Forelimb muscle (tissue), 1 donor: Measurements from ENCODE around the gene FSIP2. TPM values are rescaled to one million over a fixed set of nuclear protein-coding genes. Genes with fewer than 3 reads are reported as not detected.

ENCODE experiments used
- DNase-seq: peaks from one replicate; pipeline ENCODE4 v3.0.0-alpha.2; 2013; ENCODE audit warnings: low read depth
- polyA plus RNA-seq: library from polyadenylated mRNA; unstranded; fragments of 120-200 nt; gene quantifications from one replicate; pipeline ENCODE4 v1.2.1, GENCODE V29; 2013; ENCODE audit not compliant: insufficient read length

The FSIP2 gene, protein sequence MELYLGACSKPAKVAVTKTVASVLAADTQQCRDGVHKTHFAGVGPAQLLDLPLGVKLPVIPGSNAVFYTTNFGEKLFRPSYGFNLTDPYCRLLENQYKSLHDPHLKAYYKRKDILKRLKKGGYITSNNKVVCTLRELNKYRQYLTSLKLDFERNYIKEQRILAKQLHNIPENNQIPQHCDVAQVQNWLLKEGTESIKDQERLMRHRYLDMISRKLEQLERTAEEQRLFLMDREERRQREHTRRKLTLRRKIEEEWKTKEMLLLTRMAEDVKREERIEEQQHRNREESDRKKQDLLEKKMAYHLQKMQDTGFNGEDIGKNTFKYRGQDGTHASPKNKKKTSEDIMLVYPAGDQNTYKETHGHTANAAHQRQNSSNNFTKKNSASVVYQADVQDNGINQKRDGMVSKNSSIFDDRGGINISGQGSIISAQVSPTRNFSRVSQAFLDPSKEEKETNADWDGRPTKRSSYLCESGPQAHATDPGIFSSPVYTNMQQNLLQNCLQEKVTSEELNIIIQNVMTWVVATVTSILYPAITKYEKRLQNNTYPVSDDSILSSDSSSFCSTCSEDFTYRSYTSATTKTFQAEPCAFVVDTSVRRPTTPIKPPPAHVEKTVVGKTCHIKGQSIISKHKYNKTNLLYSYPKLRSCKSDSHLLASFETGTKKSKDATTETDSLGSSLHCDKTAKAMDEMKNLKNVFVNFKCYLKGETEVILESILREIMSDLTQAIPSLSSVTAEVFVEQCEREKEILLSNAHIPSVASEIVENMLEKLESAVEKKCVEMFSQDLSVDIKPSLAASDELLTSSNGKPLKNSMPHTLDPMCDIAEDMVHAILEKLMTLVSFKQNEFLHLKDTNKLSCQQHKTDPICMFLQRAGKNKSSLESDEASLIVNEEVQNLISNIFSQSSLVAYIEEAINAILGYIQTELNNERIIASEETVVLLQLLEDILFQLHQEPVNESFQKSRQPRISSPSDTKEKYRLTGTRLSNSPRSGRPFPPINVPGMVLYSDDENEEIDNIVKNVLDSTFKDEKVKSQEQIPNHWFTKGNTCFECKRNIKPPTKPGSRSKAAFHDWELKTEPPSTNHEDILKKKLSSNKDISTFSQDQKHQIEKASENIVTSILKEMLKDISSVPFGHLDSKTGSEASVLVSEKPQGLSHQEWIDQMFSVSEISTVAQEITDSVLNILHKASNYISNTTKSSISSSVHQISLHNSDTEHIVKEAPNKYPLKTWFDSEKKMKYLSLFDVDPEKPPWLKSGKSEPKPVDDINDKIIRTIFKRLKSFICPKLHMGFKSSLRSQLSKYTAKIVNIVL (N-terminal part only)
- polyA plus RNA-seq = 0.89 TPM

DNA sequence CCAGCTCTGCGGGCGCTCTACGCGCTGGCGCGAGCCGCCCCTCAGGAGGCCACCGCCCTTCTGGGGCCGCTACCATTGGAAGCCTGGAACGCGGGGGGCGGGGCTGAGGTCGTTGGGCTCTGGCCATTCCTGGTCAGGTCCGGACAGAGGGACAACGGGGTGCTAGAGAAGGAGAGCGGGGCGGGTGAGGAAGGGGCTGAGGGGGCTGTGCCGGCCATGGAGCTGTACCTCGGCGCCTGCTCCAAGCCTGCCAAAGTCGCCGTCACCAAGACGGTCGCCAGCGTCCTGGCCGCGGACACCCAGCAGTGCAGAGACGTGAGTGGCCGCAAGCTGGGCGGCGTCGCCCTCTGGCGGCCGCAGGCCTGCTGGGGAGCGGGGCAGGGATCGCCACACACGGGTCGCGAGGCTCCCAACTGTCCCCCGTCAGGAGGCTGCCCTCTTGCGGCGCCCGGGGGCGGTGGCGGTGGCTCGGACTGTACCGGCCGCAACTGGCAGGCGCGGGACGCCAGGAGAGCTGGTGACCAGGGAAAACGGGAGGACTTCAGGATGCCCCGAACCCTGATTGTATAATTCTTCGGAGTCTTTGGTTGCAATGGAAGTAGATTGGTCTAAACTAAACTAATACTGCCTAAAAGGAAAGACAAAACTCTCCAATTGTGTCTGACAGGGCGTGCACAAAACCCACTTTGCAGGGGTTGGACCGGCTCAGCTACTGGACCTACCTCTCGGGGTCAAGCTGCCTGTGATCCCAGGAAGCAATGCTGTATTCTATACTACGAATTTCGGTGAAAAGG is at the start of gene FSIP2:
Gene FSIP2, plus strand, starts transcription at position 126 of the 794 bp plus-strand sequence. Its CDS starts 91 bp downstream, at position 217.
- DNase-seq = no peak

DNA sequence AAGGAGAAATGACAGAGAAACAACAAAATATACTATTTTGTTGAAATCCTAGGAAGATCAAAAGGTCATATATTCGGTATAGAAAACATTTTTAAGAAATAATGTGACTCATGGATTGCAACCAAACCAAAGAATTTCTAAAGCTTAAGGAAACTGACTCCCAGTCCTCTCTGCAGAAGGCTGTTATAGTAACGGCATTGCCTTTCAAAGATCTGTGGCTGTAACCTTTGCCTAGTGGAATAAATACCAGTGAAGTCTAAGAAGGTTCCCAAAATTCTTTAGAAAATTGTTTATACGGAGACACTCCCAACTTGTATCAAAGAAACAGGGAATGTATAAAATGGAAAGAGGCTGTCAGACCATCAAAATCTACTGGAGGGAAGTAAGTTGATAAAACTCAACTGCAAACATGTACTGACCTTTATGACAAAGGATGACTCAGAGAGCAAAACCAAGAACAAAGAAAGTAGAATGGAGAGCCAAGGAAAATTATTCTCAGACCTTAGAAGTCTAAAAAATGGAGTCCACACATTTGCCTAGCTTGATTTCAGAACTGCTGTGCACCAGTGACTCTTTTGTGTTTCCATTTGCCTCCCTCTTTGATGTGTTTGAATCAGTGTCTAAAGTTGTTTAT is 48.6 kb upstream of the FSIP2 start:
- DNase-seq = no peak

DNA sequence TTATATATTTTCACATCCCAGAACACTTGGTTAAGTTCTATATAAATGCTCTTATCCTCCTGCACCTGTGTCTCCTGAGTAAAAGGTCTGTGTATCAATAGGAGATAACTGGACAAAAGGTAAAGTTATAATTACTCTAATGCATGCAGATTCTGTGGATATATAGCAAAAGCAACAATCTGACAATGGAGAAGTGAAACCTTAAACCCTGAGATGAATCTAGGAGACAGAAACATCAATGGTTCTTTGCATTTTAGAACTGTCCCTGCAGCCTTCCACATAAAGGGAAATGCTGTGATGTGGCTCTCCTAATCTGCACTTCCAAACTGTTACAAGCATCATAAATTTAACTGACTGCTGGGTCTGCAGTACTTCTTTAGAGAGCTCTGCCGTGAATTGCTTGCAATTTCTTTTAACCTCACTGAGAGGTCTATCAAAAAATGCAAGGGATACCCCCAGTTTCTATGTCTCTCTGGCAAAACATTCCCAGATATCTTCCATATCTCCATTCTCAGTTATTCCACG is 42.8 kb upstream of the FSIP2 start:
- DNase-seq = no peak

DNA sequence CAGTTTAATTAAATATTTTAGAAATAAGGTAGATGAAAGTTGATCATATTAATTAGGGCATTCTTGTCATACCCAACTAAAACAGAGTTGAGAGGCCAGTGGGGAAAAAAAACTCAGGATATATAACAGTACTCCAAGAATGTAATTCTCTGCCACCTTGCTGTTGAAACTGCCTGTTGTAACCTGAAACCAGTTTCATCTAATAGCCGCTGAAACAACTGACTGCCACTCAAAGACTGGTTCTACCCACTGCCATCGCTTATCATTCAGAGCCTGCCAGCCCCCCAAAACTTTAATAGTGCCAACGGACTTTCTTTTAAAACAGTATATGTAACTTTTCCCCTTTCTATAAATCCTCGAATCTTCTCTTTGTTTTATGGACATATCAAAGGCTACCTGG is 37.7 kb upstream of the FSIP2 start:
- DNase-seq = no peak

DNA sequence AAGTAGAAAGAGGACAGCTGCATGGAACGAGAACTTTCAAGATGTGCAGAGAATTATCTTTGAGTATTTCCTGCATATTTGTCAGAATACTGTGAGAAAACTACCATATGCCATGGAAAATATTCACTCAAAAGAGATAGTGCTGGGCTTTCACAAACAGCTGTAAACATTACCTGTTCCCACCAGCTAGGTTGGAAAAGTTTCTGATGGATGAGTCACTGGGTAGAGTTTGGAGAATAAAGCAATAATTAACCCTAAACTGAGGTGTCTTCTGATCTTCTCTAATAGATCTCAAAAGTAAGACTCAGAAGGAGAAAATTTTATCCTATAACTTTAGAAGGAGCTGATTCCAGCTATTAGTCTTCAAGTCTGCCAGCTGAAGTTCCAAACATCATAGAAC is 3.9 kb upstream of the FSIP2 start:
- no peak for DNase-seq

DNA sequence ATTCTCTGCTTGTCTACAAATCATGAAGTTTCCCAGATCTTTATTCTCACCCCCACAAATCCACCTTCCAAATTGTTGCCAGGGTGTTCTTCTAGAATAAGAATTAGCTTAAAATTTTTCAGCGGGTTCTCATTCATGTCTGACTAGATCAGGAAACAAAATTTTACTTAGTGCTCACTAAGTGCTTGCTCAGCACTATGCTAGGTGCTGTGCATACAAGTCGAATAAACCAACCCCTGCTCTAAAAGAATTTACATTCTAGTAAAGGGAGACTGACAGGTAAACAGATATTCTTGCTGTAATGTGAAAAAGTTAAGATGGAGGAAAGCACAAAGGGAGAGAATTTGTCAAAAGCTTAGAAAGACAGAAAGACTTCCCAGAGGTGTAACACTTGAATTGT is 2.4 kb upstream of the FSIP2 start:
- no peak for DNase-seq

DNA sequence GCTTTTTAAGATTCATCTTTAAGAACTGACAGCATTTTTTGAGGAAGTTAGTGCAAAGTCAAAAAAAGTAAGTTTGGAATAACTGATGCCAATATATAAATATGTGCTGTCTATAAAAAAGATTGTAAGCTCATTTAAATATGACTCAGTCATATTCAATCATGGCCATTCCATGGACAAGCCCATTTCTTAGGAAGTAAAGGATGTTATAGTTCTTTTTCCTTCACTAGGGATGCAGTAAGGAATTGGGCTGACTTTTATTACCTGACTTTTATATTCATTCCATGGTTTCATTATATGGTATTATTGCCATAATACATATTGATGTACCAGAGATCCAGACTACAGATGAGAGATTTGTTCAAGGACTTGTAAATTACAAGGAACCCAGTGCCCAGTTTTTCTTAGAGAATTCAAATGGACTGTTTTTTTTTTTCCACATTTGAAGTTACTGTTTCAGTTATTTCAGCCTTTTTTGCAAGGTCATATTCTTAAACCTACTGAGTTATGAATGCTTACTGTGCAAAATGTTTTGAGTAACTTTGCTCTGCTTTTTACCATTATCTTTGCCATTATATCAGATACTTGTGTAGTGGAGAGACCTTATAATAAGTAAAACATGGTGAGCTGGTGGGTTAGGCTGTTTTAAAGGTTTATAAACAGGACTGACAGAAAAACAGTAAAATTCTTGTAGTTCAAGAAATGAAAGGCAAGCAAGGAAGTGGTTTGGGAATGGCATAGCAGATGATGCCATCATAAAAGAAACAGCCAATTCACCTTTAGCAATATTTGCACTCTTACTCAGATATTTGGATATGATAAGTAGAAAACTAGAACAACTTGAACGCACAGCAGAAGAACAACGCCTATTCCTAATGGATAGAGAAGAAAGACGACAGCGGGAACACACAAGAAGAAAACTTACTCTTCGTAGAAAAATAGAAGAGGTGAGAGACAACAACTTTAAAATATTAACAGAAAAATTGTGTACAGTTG is 7.6 kb downstream of the FSIP2 start:
- DNase-seq = no peak

DNA sequence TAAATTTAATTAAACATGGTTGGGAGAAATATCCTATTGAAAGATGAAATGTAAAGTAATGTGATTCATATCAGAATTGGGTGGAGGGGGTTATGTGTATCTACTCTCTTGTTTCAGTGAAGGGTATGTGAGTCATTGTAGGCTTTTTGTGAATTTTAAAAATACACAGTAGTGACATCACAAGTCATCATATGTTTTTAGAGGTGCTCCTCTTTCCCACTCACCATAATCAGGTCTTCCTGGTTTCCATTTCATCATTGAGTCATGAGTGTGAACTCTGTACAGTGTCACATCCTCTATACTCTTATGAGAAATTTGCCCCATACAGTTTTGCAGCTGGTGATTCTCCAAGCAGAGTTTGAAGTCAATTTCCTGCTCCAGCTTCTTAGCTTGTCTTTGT is 18.8 kb downstream of the FSIP2 start:
- DNase-seq = no peak

DNA sequence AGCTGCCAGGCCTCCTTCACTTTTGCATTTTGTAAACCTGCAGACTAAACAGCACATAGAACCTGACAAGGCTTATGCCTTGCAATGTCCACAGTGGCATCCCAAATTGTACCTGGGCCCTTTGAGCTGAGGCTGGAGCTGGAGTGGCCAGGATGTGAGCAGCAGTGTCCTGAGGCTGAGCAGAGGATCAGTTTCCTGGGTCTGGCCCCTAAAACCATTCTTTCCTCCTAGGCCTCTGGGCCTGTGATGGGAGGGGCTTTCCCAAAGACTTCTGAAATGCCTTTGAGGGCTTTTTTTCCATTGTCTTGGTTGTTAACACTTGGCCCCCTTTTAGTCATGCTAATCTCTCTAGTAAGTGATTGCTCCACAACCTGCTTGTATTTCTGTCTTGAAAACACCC is 32.8 kb downstream of the FSIP2 start:
- DNase-seq = no peak

DNA sequence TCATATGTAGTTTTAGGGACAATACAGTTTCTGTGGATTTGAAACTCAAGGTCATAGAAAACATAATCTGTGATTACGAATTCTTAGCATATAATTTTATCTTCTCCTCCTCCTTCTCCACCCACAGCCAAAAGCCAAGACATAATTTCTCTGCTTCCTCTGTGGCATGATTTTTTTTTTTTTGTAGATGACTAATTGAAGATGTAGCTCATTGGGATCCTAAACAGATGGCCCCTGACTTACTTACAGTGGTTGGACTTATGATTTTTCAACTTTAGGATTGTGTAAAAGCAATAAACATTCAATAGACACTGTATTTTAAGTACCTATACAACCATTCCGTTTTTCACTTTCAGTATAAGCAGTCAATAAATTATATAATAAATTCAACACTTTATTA is 42.3 kb downstream of the FSIP2 start:
- DNase-seq = no peak

DNA sequence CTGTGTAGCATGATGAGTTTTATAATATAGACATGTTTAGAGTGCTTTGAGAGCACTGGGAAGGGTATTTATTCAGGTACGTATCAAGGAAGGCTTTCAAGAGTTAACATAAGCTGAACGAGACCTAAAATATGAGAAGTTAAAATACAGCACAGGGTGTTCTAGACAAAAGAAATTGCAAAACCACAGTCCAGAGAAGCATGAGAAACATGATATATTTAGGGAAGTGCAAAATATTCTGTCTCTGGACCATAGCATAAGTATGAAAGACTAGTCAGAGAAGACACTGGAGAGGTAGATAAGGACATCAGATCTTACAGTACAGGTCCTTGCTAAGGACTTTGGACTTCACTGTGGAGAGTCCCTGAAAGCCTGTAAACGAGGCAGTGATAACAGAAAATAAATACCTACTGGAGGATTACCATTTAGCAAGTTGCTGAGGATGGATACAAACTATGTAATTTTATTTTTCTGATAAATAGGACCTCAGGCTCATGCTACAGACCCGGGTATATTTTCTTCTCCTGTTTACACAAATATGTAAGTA is 43.7 kb downstream of the FSIP2 start:
- no peak for DNase-seq

DNA sequence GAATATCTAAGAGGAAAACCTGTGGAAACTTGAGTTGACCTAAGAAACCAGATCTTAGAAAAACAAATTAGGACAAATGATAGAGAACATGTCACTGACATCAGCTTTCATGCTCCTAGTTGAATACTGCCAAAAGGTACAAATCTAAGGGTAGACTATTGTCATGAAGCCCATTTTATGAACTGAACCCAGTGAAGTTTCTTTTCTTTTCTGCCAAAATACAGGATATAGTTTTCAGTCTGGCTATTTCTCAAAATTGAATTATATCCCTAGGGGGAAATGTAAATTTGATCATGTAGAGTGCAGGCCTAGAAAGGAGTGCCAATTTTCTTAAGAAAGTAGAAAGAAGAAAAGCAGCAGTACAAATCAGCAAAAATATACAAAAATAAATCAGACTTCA is 46.6 kb downstream of the FSIP2 start:
- DNase-seq = no peak

DNA sequence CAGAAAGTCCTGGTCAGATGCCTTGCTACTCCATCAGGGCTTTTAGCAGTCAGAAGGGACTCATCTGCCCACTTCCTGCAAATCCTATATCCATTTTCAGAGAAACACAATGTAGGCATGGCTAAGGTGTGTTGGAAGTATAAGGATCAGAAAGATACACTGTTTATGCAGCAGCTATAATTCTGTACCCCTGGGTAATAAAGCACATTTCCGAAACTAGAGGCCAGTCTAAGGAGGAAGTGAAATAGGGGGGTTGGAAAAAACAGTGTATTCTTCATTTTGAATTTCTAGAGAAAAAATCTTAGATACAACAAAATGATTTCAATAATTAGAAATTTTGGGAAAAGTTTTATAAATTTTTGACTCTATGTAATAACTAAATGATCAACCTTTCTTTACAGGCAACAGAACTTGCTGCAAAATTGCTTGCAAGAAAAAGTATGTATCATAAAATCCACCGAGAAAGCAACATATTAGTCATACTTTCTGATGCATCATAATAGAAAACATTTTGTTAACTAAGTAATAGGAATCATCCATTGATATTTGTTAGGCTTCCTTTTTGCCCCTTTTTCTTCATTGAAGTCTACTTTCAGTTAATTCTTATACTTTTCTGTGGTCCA is 47.4 kb downstream of the FSIP2 start:
- no peak for DNase-seq

DNA sequence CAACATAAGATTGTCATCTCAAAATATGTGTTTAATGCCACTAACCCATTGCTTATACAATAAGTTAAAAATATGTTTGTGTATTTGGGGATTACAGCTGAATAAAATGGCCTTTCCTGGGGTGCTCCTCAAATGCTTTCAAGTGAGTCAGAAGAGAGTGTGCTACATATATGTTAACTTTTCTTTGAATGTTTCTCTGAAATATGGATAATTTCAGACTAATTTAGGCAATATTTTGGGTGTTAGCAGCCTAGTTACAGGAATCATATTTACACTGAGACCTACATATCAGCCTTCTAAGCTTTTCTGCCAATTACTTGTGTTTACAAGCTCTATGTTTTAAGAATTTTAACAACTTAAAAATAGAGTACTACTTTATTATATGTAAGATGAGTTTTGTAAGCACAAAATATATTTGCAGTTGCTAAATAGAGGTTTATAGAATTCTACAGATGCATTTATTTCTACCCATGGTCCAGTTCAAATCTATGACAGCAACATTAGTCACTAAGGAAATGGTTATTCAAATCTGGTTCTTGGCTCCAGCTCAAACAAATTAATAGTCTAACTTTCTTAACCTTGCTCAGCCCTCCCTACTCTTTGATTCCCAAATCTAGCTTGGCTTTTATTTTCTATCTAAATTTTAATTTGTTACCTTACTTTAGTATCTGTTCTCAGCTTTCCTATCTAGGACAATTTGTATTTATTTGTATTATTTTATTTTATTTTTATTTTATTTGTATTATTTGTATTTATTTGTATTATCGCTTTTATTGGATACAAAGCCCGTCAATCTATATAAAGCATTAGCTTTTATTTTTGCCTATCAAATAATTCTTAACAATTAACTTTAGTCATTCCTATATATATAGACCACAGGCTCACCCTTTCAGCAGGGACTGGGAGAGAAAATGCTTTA is 48.9 kb downstream of the FSIP2 start:
- DNase-seq = no peak

DNA sequence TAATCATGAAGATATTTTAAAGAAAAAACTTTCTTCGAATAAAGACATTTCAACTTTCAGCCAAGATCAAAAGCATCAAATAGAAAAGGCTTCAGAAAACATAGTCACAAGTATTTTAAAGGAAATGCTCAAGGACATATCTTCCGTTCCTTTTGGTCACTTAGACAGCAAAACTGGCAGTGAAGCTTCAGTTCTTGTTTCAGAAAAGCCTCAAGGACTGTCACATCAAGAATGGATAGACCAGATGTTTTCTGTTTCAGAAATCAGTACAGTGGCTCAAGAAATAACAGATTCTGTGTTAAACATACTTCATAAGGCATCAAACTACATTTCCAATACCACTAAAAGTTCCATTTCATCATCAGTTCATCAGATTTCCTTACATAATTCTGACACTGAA is 51.8 kb downstream of the FSIP2 start:
- no peak for DNase-seq

DNA sequence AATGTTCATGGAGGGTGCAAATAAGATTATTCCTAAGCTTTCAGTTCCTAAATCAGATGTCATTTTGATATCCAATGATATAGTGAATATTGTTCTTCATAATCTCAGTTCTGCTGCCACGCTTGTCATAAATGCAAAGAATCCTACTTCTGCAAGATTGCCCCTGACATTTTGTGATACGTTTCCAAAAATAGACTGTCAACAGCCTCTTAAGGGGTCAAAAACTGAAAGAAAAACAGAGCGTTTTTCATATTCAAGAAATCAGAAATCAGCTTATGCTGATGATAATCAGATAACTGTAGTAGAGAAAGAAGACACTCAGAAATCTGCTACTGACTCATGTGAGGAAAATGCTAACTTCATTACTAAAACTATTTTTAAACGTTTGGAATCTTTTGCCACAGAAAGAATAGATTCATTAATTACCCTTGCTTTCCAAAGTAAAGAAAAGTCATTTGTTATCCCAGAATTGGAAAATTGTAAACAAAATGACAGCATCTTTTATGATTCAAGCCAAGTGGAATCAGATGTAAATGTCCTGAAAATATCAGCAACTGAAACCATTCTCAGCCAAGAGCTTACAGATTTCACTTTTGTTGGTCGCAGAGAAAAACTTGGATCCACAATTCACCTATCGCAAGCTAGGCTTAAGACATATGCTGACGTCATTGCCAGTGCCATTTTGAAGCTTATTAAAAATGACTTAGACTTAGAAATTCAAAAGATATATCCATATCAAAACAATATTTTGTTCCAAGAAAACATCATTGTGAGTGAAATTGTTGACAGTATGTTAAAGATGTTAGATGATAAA is 55.1 kb downstream of the FSIP2 start:
- no peak for DNase-seq
